Heart left ventricle (tissue), 13 donors: ENCODE measurements around the gene CPLX1.

Experiments
- POLR2A ChIP-seq, 2 donors: fragments of 450-650 bp; IDR thresholded peaks; one replicate each; pipeline ENCODE4 v1.6.1; 2017; ENCODE audit warnings: antibody characterized with exemption in 2 of 2, mild to moderate bottlenecking in 2 of 2, moderate library complexity in 2 of 2
- TF ChIP-seq, protein P1 (sequence below), 12 donors: fragments of 200-600 bp; sonication (generic) in 4 of 12; IDR thresholded peaks; one replicate each; pipeline versions ENCODE4 v1.5.0 to v1.8.0; 2018 to 2022; ENCODE audit warnings: antibody characterized with exemption in 12 of 12, mild to moderate bottlenecking in 5 of 12
- donor health status: ischemic (EF 13 %, LVEDD 7.1; RV severe dilation, severe dysfunction).
- donor health status: DM: no; HTN: yes; CAD: no.
- donor health status: DM: no; HTN: no; CAD: no.
- donor health status: ischemic (EF 25% LVEDD 6.9; RV normal size, moderate dysfunction).
- donor health status: ischemic (EF 25% LVEDD 5.7; RV mildly dilated, moderate dysfunction).
- donor health status: ischemic (EF 35%, LVEDD 5.7; RV mildly dilated, moderate dysfunction).
- donor health status: nonischemic (EF 11% LVEDD 7.7; RV severe dilation, severe dysfunction).
- donor health status: DM: yes; HTN: yes; CAD: no.
- donor health status: PGD.
- donor health status: ischemic (EF 29% LVEDD 5.4; RV normal size, mild dysfunction).
- donor health status: nonischemic (EF 23%, LVEDD 6.1; RV moderate dilation, normal function).

GRCh38 chr4:764405-765169, 61.3 kb downstream of the CPLX1 start:
- TF ChIP-seq, protein P1, sequence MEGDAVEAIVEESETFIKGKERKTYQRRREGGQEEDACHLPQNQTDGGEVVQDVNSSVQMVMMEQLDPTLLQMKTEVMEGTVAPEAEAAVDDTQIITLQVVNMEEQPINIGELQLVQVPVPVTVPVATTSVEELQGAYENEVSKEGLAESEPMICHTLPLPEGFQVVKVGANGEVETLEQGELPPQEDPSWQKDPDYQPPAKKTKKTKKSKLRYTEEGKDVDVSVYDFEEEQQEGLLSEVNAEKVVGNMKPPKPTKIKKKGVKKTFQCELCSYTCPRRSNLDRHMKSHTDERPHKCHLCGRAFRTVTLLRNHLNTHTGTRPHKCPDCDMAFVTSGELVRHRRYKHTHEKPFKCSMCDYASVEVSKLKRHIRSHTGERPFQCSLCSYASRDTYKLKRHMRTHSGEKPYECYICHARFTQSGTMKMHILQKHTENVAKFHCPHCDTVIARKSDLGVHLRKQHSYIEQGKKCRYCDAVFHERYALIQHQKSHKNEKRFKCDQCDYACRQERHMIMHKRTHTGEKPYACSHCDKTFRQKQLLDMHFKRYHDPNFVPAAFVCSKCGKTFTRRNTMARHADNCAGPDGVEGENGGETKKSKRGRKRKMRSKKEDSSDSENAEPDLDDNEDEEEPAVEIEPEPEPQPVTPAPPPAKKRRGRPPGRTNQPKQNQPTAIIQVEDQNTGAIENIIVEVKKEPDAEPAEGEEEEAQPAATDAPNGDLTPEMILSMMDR (IDR thresholded peaks at IDR 0.05), result no peak
- TF ChIP-seq POLR2A (IDR thresholded peaks at IDR 0.05), result no peak
